GM10847 (cell line): ENCODE results near the gene CCDC12.

ENCODE experiments used
- POLR2A ChIP-seq: IDR thresholded peaks from 2 replicates; pipeline ENCODE4 v1.6.1; 2011; ENCODE audit not compliant: insufficient read length; ENCODE audit errors: extremely low read depth

Gene CCDC12

DNA sequence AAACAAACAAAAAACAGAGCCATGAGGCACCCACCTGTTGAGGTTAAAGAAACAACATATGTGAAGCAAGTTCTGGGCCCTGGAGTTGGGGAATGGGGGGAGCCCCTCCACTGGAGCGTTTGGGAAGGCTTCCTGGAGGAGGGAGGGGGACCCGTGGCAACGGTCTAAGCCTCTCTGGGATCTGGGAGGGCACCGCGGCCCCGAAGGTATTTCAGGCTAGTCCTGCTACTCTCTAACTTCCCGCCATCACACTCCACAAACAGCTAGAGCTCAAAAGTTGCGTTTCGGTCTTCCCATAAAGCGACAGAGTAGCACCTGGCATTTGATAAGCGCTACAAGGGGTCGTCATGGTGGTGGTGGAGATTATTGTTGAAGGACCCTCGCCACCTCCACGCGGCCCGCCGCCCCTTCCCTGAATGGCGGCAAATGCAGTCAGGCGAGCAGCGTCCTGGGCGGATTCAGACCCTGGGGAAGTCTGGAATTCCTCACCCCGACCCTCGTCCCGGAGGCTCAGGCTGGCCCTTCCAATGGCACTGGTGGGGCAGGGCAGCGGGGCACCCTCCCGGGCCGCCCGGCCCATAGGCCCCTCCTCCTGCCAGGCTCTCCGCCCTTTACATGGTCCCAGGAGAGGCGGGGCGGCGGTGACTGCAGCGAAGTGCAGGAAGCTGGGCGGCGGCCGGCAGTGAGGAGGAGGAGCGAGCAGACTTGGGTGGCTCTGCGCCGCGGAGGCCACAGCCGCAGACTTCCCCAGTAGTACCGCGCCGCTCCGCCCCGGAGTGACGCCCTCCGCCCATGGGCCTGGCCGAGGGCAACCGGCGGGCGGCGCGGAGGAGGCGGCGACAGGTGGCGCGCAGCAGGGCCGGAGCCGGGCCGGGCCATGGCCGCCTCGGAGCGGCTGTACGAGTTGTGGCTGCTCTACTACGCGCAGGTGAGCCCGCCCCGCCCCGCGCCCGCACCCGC is 2.7 kb upstream of the CCDC12 start, which contains the start of gene NBEAL2:
TSS of gene NBEAL2 (plus strand) at position 682 of the 960 bp plus-strand sequence. CDS start at position 878, 196 bp downstream.
- TF ChIP-seq POLR2A, result peak; percentile 65

DNA sequence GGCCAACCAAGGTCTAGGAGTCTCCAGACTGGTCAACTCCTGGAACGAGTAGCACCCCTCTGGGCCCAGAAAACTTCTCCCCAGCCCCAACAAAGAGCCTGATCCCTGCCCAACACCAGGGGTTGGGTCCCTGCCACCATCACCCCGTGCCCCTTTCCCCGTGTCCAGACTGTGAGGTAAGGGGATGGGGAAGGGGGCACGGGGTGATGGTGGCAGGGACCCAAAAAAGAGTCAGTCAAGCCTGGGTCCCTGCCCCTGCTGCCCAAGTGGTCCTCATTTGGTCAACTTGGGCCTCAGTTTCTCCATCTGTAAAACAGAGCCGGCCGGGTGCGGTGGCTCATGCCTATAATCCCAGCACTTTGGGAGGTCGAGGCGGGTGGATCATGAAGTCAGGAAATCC is 1.8 kb upstream of the CCDC12 start:
- no peak for TF ChIP-seq POLR2A

DNA sequence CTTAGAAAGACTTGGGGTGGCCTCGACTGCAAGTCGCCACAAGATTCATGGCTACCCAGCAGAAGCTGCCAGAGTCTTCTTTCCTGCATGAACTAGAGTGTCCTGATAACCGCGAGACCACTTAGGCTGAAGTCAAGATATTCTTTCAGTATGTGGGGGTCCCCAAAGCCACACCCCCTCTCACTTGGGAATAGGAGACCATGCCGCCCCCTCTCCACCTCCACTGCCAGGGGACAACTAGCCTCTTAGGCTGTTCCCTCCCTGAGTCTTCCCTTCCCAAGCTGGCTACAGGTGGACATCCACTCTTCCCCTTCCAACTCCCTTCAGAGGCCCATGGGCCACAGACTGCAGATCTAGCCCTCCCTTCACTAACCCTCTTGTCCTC is 1.3 kb upstream of the CCDC12 start:
- no peak for TF ChIP-seq POLR2A

DNA sequence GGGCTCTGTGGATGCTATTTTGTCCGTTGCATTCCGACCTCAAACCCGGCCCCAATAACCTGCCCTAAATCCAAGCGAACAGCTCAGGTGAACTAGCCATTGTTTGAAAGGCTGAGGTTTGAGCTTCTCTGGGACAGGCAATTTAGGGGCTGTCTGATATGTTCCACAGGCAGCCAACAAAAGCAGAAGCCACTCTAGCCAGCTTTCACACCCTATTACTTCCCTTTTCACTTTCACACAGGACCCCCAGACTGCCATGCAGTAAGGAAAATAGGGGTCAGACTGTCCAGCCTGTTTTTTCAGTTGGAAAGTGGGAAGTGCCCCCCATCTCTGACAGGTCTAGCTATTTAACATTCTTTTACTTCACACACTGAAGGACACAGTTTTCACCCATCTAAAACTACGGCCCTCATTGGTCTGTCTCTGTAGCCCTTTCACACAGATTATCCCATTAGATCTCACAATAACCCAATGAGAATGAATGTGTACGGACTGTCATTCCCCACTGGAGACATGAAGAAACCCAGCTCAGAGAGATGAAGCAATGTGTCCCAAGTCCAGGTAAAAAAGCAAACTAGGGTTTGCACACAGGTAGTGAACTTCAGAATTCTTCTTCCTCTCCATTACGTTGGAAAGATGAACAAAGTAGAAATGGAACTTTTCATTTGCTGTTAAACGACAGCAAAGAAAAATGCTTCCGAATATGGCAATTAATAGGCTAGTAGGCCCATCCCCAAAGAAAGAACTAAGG is 1.9 kb downstream of the CCDC12 start:
- TF ChIP-seq POLR2A, result no peak

DNA sequence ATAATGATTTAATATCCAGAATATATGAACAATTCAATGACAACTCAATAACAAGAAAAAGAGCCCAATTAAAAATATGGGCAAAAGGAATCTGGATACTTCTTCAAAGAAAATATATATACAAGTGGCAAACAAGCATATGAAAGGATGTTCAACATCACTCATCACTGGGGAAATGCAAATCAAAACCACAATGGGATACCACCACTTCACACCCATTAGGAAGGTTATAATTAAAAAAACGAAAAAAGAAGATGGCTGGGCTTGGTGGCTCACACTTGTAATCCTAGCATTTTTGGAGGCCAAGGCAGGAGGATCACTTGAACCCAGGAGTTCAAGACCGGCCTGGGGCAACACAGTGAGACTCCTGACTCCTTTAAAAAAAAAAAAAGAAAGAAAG is 4.1 kb downstream of the CCDC12 start:
- TF ChIP-seq POLR2A, result no peak

DNA sequence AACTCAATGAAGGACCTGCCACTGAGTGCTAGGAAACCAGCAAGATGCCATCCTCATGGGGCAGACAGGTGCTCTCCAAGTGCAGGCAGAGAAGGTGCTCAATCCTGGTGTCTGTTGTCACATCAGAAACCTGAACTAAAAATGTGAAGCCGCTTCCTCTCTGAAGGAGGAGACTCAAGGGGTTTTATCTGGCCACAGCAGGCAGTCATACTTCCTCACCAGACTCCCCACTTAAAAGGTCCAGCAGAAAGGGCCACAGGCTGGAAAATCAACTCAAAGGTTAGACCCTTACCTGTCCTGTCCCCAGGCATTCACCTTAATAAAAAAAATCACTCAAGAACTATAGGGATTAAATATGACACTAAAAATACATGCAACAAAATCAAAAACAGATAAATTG is 4.8 kb downstream of the CCDC12 start:
- TF ChIP-seq POLR2A, result no peak

DNA sequence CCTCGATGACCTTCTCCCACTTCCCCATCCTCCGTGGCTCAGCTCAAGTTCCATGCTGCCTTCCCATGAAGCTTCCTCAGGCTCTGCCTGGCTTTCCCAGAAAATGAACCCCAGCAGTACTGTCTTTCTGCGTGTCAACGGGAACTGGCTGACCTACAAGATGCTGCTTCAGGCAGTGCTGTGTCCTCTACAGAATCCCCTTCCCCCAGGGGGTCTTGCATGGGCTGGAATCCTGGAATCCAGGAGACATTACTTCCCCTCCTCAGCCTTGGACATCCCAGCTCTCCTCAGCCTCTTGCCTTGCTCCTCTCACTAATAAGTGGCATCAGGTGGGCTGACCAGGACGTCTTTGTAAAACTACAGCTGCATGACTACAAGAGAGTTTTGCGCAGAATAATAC is 5.4 kb downstream of the CCDC12 start:
- no peak for TF ChIP-seq POLR2A

DNA sequence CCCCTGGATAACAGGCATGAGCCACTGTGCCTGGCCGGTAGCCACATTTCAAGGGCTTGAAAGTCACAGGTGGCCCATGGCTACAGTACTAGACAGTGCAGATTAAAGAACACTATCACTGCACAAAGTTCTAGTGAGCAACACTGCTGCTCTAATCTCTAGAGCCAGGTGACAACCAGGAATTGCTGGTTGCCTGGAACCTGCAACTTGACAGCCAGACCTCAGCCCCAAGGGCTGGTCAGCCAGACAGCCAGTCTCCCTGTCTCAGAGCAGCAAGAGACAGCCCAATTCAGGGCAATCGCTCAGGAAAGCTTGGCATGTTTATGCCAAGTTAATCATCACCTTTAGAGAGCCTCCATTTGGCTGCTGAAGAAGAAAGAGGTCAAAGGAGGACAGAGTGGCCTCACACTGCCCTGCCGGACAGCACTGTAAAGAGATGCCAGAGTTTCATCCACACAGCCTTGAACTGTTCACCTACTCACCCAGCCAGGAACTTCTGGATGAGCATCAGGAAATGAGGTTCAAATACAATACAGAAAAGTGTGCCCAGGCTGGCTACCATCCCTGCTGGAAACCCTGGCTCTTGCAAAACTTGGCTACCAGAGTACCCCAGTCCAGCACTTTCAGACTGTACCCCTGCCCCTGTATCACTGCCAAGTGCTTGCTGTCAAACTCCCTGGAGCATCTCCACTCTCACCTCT is 6.0 kb downstream of the CCDC12 start:
- TF ChIP-seq POLR2A, result no peak

DNA sequence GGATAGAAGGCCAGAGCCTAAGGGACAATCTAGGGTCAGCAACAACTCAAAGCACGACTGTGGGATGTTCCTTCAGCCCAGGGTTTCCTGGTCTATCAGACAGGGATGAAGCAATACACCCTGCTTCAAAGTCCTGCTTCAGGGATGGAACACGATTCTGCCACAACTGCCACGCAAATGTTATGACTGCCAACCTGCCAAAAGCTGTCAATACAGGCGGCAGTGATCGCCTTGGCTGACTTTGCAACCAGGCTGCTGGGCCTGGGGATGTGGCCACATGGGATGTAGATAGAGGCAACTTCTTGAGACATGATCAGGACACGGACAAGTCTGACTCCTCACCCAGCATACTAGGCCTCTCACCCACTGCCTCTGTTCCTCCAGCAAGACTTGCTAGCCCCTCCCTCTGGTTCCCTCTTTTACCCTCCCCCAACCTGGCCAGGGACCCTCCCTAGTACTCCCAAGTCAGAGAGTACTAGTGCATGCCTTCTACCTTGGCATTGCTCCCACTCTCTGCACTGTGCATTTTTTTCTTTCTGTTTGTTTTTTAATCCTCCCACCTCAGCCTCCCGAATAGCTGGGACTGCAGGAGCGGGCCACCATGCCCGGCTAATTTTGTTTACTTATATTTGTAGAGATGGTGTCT is 7.6 kb downstream of the CCDC12 start:
- no peak for TF ChIP-seq POLR2A

DNA sequence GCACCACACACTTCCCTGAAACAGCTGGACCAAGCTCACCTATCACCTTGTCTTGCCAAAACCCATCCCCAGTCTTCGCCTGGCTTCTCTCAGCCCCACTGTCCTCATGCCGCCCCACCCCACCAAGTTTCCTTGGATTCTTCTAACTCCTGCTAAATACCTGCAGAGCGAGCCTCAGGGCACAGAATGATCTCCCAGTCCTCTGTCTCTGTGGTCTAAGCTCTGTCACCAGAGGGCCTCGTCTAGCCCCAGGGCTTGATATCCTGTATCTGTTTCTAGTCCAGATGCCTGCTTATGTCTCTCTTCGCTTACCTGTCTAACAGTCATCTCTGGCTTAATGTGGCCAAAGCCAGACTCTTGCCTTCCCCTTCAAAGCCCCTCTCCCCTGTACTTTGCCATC is 9.7 kb downstream of the CCDC12 start:
- TF ChIP-seq POLR2A, result no peak

DNA sequence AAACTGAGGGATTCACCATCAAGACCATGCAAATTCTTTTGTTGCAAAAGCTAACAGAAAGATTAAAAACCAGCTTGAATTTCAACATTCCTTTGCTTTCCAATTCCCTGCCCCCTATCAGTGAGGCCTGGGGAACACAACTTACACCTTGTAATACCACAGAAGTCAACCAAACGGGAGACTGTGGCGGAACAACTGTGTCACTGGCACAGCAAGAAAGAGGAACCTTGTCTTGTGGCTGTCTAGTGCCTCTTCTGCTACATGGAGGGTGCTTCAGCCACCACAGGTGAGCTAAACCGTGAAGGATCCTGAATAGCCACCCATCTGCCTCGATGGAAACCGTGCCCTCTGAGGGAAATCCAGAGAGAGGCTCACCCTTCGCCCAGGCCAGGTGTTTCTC is 11.4 kb downstream of the CCDC12 start:
- no peak for TF ChIP-seq POLR2A

DNA sequence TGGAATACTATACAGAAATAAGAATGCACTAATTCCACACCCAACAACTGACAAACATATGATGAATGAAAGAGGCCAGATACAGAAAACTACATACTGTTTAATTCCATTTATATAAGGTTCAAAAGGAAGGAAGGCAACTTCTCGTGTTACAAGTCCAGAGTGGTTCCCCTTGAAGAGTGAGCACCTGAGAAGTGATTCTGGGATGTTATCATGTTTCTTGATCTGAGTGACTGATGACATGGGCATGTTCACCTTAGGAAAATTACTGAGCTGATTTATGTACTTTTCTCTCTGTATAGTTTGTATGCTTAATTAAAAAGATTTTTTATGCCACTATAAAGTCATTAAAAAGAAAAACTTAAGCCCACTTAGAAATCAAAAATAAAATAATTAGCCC is 13.6 kb downstream of the CCDC12 start:
- TF ChIP-seq POLR2A, result no peak

DNA sequence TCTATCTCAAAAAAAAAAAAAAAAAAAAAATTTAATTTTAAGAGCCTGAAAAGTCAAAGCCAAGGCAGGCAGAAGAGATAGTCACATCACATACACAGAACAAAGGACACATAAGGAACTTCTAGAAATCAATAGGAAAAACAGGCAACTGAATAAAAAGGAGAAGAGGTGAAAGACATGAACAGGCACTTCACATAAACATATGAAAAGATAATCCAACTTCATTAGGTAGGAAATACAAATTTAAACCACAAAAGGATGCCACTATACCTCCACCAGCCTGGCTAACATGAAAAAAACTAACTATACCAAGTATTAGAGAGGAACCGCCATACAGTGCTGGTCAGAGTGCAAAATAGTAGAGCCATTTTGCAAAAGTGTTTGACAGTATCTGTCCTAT is 14.1 kb downstream of the CCDC12 start:
- no peak for TF ChIP-seq POLR2A

DNA sequence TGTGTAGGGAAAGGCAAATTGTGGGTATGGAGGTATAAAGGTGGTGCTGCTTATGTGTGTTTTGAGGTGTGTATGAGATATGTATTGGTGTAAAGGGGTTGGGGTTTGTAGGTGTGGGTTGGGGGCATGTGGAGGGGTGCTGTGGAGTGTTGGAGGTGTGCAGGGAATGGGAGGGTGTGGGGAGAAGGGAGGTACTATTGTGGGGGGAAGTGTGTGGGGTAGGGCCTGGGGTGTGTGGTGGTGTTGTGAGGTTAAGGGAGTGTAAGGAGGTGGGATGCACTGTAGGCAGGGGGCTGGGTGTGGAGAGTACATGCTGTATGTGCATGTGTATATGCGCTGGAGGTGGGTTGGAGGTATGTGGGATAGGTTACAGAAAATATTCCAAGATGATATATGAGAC is 15.7 kb downstream of the CCDC12 start:
- TF ChIP-seq POLR2A, result no peak

DNA sequence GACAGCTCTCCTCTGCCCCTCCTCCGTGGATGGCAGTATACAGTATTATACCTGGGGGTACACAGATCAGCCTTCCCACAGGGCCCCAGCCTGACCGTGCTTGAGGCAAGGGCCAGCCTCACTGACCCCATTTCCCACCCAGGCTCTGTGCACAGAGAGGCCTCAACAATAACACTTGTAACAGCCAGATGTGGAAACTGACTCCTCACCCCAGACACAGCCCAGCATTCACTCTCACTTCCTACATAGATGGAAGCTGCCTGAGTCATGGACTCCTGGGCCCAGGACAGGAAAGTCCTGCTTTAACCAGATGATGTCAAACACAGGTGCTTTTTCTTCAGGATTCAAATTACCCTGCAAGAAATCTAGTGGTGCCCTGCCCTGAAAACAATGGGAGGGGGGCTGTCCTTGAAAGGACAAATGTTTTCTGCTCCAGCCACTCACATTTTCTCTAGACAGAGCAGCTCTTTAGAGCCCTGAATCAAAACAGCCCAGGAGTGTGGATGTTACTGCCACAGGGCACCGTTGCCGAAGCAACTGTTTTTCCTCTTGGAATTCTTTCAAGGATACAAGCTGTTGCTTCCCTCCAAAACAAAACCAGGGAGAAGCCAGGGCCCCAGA is 16.4 kb downstream of the CCDC12 start:
- TF ChIP-seq POLR2A, result no peak

DNA sequence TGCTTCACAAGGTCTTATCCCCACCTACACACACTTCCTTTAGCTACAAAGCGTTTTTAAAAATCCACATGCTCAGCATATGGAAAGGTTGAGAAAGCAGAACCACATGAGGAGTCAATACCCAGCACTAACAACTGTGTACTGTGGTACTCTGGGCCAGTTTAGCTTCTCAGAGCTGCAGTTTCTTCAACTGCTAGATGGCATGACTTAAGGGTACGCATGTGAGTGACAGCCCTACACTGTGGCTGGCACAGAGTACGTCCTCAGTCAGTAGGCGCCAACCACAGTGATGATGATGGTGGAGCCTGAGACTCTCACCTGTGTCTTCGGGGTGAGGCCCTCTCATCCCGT is 17.4 kb downstream of the CCDC12 start:
- no peak for TF ChIP-seq POLR2A
